NCI-H2171 treated with DMSO at 0.1 percent for 48 hours (cell line): ENCODE measurements around the gene SERPINF2.
A peak's percentile ranks its signal among the peaks of the same experiment; 100 is the strongest.
"Not testable (repeated sequence)": the region's sequence is repeated elsewhere in the genome, so short reads cannot be mapped to it uniquely, and the experiment has no call there.

ENCODE experiments used
- DNase-seq: peaks from one replicate; lab custom pipeline; 2025; lab: John Stamatoyannopoulos, UW

SERPINF2 gene

DNA sequence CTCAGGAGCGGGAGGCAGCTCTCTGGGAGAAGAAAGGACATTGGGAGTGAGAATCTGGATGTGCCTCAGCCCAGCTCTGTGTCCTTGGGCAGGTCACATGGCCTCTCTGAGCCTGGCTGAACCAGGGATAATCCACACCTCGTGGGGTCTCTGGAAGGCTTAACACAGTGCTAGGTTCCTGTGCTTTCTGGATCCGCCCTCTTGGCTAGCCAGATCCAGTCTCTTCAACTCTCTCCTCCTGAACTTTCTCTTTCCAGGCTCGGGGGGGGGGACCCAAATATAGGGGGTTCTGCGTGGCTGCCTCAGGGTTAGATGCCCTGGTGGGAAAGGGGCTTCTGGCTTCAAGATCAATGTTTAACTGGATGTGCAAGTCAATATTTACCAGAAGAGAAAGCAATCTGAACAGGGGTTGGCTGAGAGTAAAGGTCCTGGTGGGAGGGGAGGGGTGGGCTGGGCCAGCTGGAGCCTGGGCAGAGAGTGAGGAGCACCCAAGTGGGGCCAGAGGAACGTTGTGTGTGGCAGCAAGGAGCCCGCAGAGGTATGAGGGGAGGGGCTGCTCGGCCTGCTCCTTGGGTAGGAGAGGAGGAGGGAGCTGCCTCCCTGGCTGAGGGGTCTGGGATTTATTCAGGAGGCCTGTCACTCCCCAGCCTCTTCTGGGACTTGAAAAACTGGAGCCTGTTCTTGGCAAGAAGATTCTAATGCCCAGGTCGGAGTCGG lies at the start of gene SERPINF2:
Gene SERPINF2, plus strand, starts transcription at position 501 of the 717 bp plus-strand sequence. CDS start 2,125 bp downstream, outside the sequence.
- DNase-seq = no peak

DNA sequence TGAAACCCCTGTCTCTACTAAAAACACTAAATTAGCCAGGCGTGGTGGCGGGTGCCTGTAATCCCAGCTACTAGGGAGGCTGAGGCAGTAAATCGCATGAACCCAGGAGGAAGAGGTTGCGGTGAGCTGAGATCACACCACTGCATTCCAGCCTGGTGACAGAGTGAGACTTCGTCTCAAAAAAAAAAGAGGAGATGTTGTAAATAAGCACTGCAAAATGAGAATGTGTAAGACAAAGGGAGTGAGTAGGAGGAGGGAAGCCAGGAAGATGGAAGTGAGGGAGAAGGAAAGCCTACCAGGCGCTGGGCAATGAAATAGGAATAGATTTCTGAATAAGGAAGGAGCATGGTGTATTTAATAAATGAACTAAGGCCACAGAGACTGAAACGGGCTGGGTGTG lies 49.3 kb upstream of the SERPINF2 start:
- DNase-seq = no peak

DNA sequence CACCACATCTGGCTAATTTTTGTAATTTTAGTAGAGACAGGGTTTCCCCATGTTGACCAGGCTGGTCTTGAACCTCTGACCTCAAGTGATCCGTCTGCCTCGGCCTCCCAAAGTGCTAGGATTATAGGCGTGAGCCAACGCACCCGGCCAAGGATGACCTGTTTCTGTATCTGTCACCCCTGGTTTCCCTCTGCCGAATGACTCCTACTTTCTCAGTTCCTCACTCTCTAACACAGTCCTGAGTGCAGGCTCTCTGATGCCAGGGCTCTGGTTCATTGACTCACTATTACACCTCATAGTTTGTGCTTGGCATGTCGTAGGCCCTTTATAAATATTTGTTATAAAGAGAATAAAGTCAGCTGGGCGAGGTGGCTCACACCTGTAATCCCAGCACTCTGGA lies 47.3 kb upstream of the SERPINF2 start:
- no peak for DNase-seq

DNA sequence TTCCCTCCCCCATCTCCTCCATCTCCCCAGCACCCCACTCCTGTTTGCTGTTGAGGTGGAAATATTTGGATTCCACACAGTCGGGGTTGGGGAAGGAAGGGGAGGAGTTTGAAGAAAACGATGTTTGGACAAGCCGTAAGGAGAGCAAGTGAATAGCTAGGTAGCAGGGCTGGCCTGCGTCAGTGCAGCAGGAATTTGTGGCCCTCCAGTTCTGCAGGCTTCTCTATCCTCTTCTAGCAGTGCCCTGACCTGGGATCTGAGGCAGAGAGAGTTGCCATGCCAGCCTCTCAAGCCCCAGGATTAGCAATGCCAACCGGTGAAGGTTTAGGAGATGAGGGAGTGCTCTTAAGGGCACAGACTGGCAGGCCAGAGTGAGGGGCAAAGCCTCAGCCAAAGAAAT lies 45.0 kb upstream of the SERPINF2 start:
- no peak for DNase-seq

DNA sequence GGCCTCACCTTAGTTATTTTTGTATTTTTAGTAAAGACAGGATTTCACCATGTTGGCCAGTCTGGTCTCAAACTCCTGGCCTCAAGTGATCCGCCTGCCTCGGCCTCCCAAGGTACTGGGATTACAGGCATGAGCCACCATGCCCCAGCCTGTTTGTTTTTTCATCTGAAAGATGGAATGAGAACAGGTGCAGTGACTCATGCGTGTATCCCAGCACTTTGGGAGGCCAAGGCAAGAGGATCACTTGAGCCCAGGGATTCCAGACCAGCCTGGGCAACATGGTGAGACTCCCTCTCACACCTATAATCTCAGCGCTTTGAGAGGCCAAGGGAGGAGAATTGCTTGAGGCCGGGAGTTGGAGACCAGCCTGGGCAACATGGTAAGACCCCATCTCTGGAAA lies 42.8 kb upstream of the SERPINF2 start:
- not testable (repeated sequence) for DNase-seq

GRCh38 chr17:1703063-1703462 lies 39.6 kb upstream of the SERPINF2 start:
- DNase-seq = no peak

DNA sequence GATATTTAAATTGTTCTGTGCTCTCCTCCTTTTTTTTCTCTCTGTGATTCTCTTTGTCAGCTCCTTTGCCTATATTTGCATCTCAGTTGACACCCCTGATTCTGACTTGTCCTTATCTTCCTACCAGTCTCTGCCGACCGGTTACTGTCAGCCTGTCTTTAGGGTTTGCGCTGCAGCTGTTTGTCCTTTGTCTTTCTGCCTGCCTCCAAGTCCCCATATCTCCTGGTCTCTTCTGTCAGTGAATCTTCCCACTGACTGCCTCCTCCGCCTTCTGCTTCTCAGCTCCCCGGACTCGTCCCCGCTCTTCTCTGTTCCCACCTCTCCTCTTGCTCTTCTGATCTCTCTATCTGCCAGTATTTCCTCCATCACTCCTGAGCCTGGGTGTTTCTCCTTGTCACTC lies 37.7 kb upstream of the SERPINF2 start:
- DNase-seq = no peak

DNA sequence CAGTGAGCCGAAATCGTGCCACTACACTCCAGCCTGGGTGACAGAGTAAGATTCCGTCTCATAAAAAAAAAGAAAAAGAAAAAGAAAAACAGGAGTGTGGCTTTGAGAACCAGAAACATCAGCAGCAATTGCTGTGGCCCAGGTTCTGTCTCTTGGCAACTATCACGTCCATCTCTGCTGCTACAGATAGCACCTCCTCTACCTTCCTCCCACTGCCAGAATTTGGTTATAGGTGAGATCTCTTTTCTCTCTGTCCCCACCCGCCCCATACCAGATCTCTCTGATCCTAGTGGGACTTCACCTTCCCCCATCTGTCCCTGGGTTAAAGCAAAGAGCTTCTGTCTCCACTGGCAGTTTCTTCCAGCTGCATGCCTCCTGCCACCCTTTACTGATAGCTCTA lies 35.6 kb upstream of the SERPINF2 start:
- DNase-seq = no peak

DNA sequence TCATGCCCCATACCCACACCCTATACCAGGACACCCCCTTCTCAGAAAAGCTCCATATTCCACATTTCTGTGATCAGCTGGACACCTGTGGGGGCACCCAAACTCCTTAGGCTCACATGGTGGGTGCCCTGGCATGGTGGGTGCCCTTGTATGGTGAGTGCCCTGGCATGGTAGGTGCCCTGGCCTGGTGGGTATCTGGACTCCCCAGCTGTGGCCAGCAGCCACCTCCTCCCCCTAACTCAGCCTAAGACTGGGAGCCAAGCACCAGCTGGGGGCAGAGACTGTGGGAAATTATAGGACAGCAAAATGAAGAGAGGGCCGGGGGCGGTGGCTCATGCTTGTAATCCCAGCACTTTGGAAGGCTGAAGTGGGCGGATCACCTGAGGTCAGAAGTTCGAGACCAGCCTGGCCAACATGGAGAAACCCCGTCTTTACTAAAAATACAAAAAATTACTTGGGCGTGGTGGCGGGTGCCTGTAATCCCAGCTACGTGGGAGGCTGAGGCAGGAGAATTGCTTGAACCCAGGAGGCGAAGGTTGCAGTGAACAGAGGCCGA lies 33.8 kb upstream of the SERPINF2 start:
- DNase-seq = not testable (repeated sequence)

DNA sequence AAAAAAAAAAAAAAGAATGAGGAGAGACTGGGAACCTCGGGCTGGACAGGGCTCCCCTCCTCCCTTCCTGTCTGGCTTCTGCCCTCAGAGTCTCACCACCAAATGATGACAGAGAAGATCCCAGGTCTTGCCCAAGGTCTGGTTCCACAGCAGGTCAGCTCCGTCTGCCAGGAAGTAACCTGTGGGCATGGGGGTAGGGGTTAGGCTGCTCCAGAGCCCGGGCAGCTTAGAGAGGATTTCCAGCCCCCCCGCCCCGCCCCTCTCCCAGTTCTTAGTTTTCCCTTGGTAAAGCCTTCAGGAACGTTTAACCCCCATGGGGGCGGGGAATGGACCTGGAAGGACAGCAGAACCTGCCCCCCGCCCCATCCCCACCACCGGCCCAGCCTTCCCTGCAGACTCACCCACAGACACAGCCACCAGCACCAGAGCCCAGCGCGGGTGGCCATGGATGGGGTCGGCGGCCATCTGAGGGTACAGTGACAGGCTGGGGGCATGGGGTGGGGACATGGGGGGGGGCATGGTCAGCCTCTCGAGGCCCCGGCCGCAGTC lies 33.2 kb upstream of the SERPINF2 start:
- DNase-seq = no peak

GRCh38 chr17:1709971-1710806 lies 32.5 kb upstream of the SERPINF2 start, which contains the start of gene TLCD2:
TSS of gene TLCD2 (minus strand) at chr17:1710377. CDS start at chr17:1710242, 135 bp downstream.
- peak; percentile 23 for DNase-seq

GRCh38 chr17:1710807-1711553 lies 31.7 kb upstream of the SERPINF2 start:
- no peak for DNase-seq

GRCh38 chr17:1711804-1712203 lies 30.9 kb upstream of the SERPINF2 start:
- no peak for DNase-seq

GRCh38 chr17:1712271-1712670 lies 30.4 kb upstream of the SERPINF2 start:
- no peak for DNase-seq

- no peak for DNase-seq
Measured at GRCh38 chr17:1713160-1713877, 29.4 kb upstream of the SERPINF2 start.

DNA sequence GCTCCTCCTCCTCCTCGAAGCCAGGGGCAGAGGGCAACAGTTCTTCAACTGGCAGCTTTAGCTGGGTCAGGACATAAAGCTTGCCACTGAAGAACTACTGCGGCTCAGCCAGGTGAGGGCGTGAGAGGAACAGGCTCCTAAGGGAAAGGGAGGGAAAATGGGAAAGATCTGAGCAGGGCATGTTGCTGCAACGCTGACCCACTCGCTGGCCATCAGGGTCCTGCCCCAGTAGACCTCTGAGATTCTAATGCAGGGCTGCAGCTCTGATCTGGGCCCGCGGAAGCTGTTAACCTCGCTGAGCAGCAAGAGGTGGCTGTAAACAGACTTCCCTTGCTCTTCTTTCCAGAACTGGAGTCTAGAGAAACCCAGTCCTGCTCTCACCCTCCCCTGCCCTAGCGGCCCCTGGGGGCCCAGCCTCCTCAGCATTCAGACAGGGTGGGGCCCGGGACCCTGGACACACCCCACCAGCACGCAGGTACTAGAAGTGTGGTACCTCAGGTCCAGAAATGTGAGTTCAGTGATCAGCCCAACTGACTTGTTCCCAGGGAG lies 28.7 kb upstream of the SERPINF2 start:
- DNase-seq = peak; percentile 88

DNA sequence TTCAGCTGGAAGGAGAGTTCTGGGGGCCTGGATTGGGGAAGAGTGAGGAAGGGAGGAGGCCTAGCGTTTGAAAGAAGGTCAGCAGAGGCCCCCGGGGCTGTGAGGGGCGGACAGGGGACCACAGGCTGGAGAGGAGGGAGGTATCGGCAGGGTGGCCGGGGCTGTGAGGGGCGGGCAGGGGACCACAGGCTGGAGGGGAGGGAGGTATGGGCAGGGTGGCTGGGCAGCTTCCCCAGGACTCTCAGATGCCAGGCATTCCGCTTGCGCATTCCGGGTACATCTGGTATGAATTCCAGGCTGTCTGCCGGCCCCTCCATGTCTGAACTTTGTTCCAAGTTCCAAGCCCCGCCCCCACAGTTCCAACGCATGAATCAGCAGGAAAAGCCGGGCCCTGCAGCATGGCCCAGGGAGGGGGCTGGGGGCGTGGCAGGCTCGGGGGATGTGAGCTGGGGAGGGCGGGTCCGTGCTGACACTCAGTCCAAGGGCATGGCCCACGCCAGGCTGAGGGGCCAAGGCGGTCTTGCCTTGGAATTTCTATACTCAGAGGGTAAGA lies 28.2 kb upstream of the SERPINF2 start:
- peak; percentile 77 for DNase-seq

- DNase-seq = no peak
Measured at GRCh38 chr17:1714980-1715802, 27.5 kb upstream of the SERPINF2 start.

DNA sequence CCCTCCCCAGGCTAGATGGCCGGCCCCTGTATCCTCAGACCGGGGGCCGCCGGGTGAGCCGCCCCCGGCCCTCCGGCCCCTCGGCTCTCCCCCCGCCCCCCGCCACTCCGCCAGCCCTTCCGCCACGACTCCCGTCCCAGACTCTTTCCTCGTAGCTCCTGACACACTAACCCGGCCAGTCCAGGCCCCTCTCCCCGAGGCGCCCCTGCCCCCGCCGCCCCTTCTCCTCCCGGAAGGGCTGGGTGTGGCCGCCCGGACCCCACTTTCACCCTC lies 26.9 kb upstream of the SERPINF2 start:
- DNase-seq = no peak
